DMS79 (cell line): ENCODE measurements around the gene ATG10.
"Not testable (repeated sequence)": the region's sequence is repeated elsewhere in the genome, so short reads cannot be mapped to it uniquely, and the experiment has no call there.

Experiments
- DNase-seq: peaks from one replicate; lab custom pipeline; 2025; lab: John Stamatoyannopoulos, UW

Gene ATG10

DNA sequence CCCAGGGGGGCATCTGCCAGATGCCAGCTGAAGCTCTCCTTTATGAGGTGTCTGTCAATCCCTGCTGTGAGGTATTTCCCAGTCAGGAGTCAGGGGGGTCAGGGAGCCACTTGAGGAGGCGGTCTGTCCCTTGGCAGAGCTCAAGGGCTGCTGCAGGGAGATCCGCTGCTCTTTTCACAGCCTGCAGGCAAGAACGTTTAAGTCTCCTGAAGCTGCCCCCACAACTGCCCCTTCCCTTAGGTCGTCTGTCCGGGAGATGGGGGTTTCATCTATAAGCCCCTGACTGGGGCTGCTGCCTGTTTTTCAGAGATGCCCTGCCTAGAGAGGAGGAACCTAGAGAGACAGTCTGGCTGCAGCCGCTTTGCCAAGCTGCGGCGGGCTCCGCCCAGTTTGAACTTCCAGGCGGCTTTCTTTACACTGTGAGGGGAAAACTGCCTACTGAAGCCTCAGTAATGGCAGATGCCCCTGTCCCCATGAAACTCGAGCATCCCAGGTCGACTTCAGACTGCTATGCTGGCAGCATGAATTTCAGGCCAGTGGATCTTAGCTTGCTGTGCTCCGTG lies 158.0 kb downstream of the ATG10 start:
- no peak for DNase-seq

DNA sequence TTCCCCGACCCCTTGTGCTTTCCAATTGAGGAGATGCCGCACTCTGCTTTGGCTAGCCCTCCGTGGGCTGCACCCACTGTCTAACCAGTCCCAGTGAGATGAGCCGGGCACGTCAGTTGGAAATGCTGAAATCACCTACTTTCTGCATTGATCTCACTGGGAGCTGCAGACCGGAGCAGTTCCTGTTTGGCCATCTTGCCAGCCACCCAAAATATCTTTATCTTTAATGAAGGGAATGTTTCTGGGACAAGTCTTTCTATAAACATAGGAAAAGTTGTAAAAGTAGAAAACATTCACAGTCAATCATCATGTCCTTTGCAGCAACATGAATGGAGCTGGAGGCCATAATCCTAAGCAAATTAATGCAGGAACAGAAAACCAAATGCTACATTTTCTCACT lies 158.8 kb downstream of the ATG10 start:
- DNase-seq = no peak

DNA sequence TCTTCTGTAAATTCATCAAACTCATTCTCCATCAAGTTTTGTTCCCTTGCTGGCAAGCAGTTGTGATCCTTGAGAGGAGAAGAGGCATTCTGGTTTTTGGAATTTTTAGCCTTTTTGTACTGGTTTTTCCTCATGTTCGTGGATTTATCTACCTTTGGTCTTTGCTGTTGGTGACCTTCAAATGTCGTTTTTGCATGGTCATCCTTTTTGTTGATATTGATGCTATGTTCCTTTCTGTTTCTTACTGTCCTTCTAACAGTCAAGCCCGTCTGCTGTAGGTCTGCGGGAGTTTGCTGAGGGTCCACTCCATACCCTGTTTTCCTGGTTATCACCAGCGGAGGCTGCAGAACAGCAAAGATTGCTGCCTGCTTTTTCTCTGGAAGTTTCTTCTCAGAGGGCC lies 165.4 kb downstream of the ATG10 start:
- no peak for DNase-seq

- DNase-seq = not testable (repeated sequence)
Observed at GRCh38 chr5:82139837-82140236, 168.0 kb downstream of the ATG10 start.

- DNase-seq = no peak
Observed at GRCh38 chr5:82142217-82142841, 170.5 kb downstream of the ATG10 start.

DNA sequence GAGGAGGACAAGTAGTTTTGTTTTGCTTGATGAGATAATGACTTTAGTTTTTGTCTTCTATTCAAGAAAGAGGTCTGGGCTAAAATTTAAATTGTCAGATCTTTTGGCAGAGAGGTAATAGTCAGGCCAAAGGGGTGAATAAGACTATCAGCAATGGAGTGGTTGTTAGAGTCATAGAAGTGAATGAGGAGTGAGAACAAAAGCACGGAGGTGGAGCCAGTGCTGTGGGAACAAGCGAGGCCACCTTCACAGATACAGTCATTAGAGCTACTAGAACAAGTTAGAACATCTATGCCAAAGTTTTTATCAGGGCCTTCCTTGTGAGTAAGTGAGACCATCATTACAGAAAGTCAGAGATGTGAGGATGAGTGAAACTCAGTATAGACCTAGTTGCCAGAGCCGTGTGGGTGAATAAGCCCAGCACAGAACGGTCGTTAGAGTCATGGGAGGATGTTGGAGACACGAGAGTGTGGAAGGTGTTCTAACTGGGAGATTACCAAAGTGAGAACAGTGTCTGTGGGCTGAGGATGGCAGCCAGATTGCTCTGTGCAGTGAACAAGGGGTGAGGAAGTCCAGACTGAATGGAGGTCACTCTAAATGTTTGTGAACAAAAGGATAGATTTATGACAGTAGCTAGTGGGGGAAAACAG lies 171.2 kb downstream of the ATG10 start:
- DNase-seq = no peak

GRCh38 chr5:82147860-82148573 lies 176.2 kb downstream of the ATG10 start:
- DNase-seq = no peak

- no peak for DNase-seq
Observed at GRCh38 chr5:82149434-82149833, 177.6 kb downstream of the ATG10 start.

- DNase-seq = no peak
Observed at GRCh38 chr5:82150559-82150958, 178.7 kb downstream of the ATG10 start.

DNA sequence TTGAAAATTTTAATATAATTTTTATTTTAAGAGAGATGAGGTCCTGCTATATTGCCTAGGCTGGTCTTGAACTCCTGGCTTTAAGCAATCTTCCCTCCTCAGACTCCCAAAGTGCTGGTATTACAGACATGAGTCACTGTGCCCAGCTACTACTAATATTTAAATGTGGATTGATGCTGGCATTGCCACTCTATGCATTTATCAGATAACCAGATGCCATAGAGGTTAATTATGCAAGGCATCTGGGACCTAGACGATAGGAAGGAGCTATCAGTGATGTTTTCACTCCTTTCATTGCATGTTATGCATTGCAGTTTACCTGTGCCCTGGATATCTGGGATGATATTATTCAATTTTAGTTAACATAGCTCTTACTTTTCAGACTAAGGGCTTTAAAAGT lies 179.4 kb downstream of the ATG10 start:
- DNase-seq = no peak

DNA sequence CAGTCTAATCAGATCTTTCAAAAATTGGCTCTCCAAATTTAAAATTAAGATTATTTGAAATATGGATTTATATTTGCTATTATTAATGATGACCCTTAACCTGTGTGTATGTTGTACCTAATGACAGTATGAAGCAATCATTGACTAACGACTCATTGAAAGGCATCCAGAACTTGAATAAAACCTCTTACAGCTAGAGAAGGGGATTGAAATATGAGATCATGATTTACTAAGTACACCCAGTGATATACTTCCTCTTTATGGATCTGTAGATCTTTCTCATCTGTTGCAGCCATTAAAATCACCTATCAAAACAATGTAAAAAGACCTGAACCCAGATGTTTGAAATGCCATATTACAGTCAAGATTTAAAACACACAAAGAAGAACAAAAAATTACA lies 179.8 kb downstream of the ATG10 start:
- no peak for DNase-seq

DNA sequence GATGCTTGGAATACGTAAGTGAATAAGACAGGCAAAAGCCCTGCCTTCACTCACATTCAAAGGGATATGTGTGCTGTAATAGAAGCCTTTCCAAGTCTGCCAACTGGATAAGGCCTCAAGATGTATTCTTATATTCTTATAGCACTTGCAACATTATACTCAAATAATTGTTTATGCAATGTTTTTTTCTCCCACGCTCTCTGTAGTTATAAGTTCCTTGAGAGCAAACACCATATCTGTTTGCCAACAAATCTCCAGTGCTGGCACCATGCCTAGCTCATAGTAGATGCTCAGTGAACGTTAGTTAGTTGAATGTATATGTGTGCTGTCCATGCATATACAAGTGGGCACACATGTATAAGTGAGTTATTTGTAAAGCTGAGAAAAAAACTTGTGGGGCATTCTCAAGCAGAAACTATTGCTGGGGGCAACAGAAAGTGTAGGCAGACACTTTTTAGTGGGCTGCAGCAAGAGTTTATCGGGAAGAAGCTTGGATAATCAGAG lies 181.2 kb downstream of the ATG10 start:
- DNase-seq = no peak

DNA sequence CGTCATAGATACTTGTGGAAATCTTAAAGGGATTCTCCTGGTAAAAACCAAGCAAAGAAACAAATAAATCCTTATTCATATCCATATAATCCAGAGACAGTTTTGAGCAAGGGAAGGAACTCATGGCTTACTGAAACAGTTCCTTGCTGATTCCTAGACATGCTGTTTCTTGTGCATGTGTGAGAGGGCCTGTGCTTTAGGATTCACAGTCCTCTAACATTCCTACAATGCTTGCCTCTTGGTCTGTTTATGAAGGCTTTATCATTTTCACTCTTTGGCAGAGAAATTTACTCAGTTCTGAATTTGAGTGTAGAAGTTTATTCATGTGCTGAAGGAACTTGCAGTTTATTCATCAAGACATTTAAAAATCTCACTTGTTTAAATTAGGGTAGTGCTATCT lies 183.0 kb downstream of the ATG10 start:
- DNase-seq = no peak

DNA sequence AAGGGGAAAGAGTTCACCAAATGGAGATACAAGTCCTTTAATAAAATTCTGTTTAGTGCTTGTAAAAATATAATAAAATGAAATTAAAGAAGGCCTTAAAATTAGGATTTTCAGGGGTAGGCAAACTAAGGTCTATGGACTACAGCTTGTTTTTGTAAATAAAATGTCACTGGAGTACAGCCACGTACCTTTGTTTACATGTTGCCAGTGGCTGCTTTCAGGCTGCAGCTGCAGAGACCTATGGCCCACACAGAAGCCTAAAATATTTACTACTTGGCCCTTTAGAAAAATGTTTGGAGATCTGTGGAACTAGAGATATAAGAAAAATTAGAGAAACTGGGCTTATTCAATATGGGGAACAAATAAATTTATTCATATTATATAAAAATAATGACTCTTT lies 183.5 kb downstream of the ATG10 start:
- DNase-seq = no peak

GRCh38 chr5:82156874-82157273 lies 185.1 kb downstream of the ATG10 start:
- DNase-seq = no peak

DNA sequence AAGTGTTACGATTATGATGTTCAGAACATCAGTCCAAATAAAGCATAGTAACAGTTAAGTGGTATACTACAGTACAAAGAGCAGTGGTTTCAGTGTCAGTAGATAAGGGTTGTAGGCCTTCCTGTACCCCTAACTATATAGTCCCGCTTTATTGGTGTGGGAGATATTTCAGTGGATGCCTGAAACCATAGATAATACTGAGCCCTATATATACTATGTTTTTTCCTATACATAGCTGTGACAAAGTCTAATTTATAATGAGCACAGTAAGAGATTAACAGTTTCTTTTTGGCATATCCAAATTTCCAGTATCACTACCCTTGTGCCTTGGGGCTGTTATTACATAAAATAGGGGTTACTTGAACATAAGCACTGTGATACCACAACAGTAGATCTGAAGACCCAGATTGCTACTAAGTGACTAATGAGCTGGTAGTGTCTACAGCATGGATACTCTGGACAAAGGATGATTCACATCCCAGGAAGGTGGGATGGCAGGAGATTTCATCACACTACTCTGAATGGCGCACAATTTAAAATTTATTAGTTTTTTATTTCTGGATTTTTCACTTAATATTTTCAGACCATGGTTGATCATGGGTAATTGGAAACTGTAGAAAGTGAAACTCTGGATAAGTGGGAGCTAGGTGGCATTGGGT lies 187.1 kb downstream of the ATG10 start:
- no peak for DNase-seq

DNA sequence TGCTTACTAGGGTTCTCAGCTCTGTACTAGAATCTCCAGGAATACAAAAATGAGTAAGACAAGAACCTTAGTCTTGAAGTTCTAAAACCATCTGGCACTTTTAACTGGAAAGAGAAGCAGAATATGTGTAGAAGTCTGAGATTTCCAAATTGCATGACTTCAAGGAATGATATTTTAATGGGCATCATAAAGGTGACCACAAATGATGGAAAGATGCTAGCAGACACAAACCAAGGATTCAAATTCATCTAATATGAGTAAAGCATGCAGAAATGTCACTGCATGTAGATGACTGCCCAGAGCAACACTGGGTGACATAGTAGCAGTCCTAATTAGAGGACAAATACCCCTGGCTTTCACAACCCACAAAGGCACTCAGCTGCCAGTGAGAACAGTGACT lies 189.1 kb downstream of the ATG10 start:
- no peak for DNase-seq

- no peak for DNase-seq
Observed at GRCh38 chr5:82162573-82162972, 190.8 kb downstream of the ATG10 start.

DNA sequence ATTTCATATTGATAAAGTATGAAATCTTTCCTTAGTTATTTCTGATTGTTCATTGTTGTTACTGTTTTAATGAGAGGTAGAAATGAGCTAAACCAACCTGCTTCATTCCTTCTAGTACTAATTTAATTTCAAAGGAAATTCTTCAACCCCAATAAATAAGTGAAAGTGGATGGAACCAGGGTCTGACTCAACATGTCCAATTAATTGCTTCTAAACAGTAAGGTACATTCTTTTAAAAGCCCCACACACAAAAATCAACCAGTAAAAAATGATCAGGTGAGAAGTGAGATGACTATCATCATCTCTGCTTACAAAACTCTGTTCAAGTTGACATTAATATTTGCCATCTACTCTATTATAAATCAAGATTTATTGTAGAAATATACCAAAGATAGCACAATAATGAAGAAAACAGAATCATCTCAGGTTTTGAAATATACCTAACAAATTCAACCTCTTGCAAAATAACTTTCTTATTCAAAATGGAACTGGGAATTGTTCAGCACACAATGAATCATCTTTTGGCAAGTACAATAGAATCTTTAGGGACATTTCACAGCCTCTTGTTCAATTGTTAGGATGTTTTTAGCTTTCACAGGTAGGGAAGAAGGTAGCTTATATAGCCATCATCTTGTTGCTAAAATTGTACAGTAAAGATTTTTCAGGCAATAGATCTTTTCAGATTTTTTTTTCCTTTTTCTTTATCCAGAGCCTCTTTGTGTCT lies 191.8 kb downstream of the ATG10 start:
- DNase-seq = no peak

DNA sequence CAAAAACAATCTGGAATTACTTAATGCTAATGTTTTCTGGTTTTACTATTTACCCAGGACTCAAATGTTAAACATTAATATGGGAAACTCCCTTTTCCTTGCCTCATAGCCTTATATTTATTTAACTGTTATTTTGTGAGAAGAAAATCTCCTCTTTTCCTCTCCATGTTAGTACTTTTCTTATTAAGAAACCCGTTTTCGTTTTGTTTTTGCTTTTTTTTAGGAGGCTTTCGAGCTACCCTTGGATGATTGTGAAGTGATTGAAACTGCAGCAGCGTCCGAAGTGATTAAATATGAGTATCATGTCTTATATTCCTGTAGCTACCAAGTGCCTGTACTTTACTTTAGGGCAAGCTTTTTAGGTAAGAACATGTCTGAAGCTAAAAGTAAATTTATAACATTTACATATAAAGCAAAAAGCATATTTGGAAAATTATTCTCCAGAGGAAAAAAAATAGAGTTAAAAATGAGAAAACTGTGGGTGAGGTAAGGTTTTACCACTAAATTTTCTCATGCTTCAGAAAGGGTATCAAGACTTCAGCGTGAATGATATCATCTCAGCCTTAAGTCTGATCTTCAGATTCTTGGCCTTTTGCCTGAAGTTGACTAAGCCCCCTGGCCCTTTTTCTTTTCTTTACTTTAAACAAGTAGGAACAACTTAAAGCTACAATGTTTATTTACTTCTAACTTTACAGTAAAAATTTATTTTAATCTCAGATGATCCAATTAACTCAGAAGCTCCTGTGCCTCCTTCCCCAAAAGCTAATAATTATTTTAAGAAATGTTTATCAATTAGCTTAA lies 192.6 kb downstream of the ATG10 start:
- DNase-seq = no peak
